MCF 10A (cell line): ENCODE results near the gene IGFBP6. TPM values are rescaled to one million over a fixed set of nuclear protein-coding genes. Genes with fewer than 3 reads are reported as not detected.

Source experiments
- BruUV-seq: library from RNA; stranded (reverse); fragments of 400-500 nt; replicated peaks from 2 replicates; lab custom pipeline; 2021; lab: Mats Ljungman, UMichigan
- CTCF ChIA-PET: fragments of 300-600 bp; sonication (Branson Sonifier 250); formaldehyde crosslinking; extraction: SDS; loops from one replicate; lab custom pipeline; 2021; ENCODE audit warnings: antibody characterized with exemption, inconsistent platforms; lab: Yijun Ruan, JAX
- POLR2A ChIA-PET: fragments of 300-600, 350-650 bp; sonication (Branson Sonifier 250); formaldehyde crosslinking; extraction: SDS; loops from one replicate; lab custom pipeline; 2020; ENCODE audit warnings: antibody characterized with exemption, inconsistent platforms; lab: Yijun Ruan, JAX
- DNase-seq: peaks from one replicate; pipeline ENCODE4 v3.0.0-alpha.2; 2018; ENCODE audit not compliant: unreplicated experiment
- H3K27ac Mint-ChIP-seq: one replicate; pipeline ENCODE4 v1.8.0; 2022; ENCODE audit warnings: mild to moderate bottlenecking, low read depth, mixed read lengths; ENCODE audit not compliant: unreplicated experiment
- H3K27me3 Mint-ChIP-seq: one replicate; pipeline ENCODE4 v1.8.0; 2022; ENCODE audit warnings: mixed read lengths; ENCODE audit not compliant: insufficient read depth, unreplicated experiment
- H3K36me3 Mint-ChIP-seq: one replicate; pipeline ENCODE4 v1.8.0; 2022; ENCODE audit warnings: mild to moderate bottlenecking, moderate library complexity, mixed read lengths; ENCODE audit not compliant: insufficient read depth, unreplicated experiment
- H3K4me1 Mint-ChIP-seq: one replicate; pipeline ENCODE4 v1.8.0; 2022; ENCODE audit warnings: mixed read lengths; ENCODE audit not compliant: insufficient read depth, unreplicated experiment
- H3K4me3 Mint-ChIP-seq: one replicate; pipeline ENCODE4 v1.8.0; 2022; ENCODE audit warnings: mild to moderate bottlenecking, moderate library complexity, mixed read lengths; ENCODE audit not compliant: unreplicated experiment
- H3K9me3 Mint-ChIP-seq: one replicate; pipeline ENCODE4 v1.8.0; 2022; ENCODE audit warnings: mixed read lengths; ENCODE audit not compliant: unreplicated experiment
- CTCF ChIP-seq: fragments of 200-600 bp; IDR thresholded peaks from one replicate; pipeline ENCODE4 v1.8.0; 2022; ENCODE audit warnings: antibody characterized with exemption, mild to moderate bottlenecking; ENCODE audit not compliant: unreplicated experiment
- intact Hi-C: fragments of 100-400 bp; cut with micrococcal nuclease; formaldehyde crosslinking; loops from 2 replicates; pipeline ENCODE4 v1.14.1; 2022
- total RNA-seq: library from RNA; stranded (reverse); gene quantifications from 2 replicates; pipeline ENCODE4 v1.2.3, GENCODE V29; 2022

IGFBP6 gene
- total RNA-seq, 1 experiment from 2014 or later: 6.4 TPM

GRCh38 chr12:53090105-53090504 lies 7.4 kb upstream of the IGFBP6 start:
- Mint-ChIP-seq H3K36me3 (peaks cover 7% of the 10 kb centered on the region), H3K4me1 (no peaks in the 10 kb centered on the region), H3K27me3 (no peaks in the 10 kb centered on the region), H3K27ac (no peak overlapping the region), H3K4me3 (no peak overlapping the region), H3K9me3 (no peaks in the 10 kb centered on the region)
- CTCF ChIA-PET: interaction anchor here (0.6 to 14.2 kb wide), 3 partner anchors 11 to 730 kb away, joined by 3 to 267 read pairs (median 4); no protein-coding TSS in a partner anchor
- intact Hi-C loops: no loop called here
- POLR2A ChIA-PET: interaction anchor here (1.3 kb wide), 1 partner anchor 10 kb away, joined by 11 read pairs; the partner anchor contains the start of gene SPRYD3
- no peak for TF ChIP-seq CTCF
- no TSS peak for BruUV-seq
- DNase-seq: no peak

DNA sequence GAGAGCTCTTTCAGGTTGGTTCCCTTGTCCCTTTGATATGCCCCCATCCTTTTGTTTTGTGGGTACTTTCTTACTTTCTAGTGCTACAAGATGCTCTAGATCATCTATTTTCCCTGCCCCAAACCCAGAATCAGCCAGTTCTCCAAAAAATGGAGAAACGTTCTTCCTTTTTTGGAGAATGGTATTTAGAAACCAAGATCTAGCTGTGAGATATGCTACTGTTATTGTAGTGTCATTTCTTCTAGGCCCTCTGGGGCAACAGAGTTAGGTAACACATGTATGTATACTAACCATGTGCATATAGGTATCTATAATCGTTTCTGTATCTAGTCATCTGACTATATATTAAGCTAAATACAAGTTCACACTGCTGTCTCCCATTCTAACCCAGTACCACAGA lies 6.9 kb upstream of the IGFBP6 start:
- ChIA-PET CTCF (interaction anchor here (0.6 to 14.2 kb wide), 4 partner anchors 9 to 730 kb away, joined by 3 to 267 read pairs (median 4); no protein-coding TSS in a partner anchor), POLR2A (interaction anchor here (1.3 kb wide), 1 partner anchor 11 kb away, joined by 11 read pairs; the partner anchor contains the start of gene SPRYD3)
- no peak for DNase-seq
- no peaks in the 10 kb centered on the region for H3K4me1 Mint-ChIP-seq
- intact Hi-C loops: no loop called here
- no peak for TF ChIP-seq CTCF
- H3K27ac Mint-ChIP-seq: no peak overlapping the region
- H3K4me3 Mint-ChIP-seq: no peak overlapping the region
- no peaks in the 10 kb centered on the region for H3K9me3 Mint-ChIP-seq
- H3K36me3 Mint-ChIP-seq: peaks cover 7% of the 10 kb centered on the region
- BruUV-seq: no TSS peak
- H3K27me3 Mint-ChIP-seq: no peaks in the 10 kb centered on the region

- DNase-seq: no peak
- no peak for TF ChIP-seq CTCF
- ChIA-PET CTCF (interaction anchor here (0.6 to 14.2 kb wide), 2 partner anchors 13 to 25 kb away, joined by 4 to 267 read pairs; partner anchors contain the start of gene SPRYD3), POLR2A (interaction anchor here (1.2 kb wide), 1 partner anchor 89 kb away, joined by 3 read pairs; the partner anchor contains the start of genes CSAD and ZNF740)
- no peaks in the 10 kb centered on the region for H3K9me3 Mint-ChIP-seq
- no TSS peak for BruUV-seq
- no peak overlapping the region for H3K4me3 Mint-ChIP-seq
- H3K36me3 Mint-ChIP-seq: peaks cover 7% of the 10 kb centered on the region
- H3K27ac Mint-ChIP-seq: no peak overlapping the region
- intact Hi-C loops: no loop called here
- peaks cover 2% of the 10 kb centered on the region for H3K4me1 Mint-ChIP-seq
- H3K27me3 Mint-ChIP-seq: no peaks in the 10 kb centered on the region
Observed at GRCh38 chr12:53091756-53092155, 5.7 kb upstream of the IGFBP6 start.

DNA sequence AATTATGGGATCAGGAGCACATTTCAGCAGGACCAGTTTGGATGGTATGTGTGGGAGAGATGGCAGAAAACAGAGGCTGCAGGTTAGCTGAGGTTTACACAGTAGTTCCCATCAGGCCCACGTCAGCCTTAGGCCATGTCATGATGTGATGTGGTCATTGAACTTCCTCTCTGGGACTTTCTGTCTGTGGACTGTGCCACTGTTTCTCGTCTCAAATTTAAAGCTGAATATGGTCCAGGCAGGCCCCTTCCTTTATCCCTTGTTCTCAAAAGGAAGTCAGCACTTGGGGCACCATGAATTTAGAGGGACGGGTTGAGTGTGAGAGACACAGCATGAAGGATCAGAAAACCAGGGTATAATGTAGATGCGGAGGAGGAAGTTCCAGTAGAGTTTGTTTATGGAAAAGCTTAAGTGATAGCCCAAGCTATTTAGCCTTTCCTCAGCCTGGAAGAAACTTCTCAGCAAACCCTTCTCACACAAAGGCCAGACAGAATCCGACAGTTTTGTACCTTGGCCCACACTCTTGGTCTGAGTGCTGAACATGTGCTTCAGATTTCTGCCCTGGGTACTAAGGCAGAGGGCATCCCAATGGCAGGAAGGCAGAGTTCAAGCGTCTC lies 3.6 kb upstream of the IGFBP6 start:
- no TSS peak for BruUV-seq
- Mint-ChIP-seq H3K27ac (no peak overlapping the region), H3K4me3 (no peak overlapping the region), H3K36me3 (peaks cover 7% of the 10 kb centered on the region), H3K9me3 (no peaks in the 10 kb centered on the region), H3K4me1 (peaks cover 18% of the 10 kb centered on the region), H3K27me3 (no peaks in the 10 kb centered on the region)
- ChIA-PET CTCF (interaction anchor here (0.7 to 14.2 kb wide), 3 partner anchors 27 to 966 kb away, joined by 3 to 267 read pairs (median 4); no protein-coding TSS in a partner anchor), POLR2A (no interaction called here)
- DNase-seq: no peak
- no peak for TF ChIP-seq CTCF
- intact Hi-C loops: no loop called here
